Psoas muscle (tissue), 8 donors: ENCODE measurements around the gene MICB. TPM values are rescaled to one million over a fixed set of nuclear protein-coding genes. Genes with fewer than 3 reads are reported as not detected.
"Not testable (repeated sequence)": the region's sequence is repeated elsewhere in the genome, so short reads cannot be mapped to it uniquely, and the experiment has no call there.

Experiments
- ATAC-seq, 4 donors: fragments of 200-7000 bp; cut with Tn5 transposase; one replicate each; pipeline ENCODE4 v1.9.1; 2020; ENCODE audit warnings: moderate library complexity in 3 of 4, mild to moderate bottlenecking in 2 of 4
- DNase-seq, 2 donors: peaks; one replicate each; pipeline ENCODE4 v3.0.0-alpha.2; 2020
- H3K27ac ChIP-seq: fragments of 200-600 bp; one replicate; pipeline ENCODE4 v1.8.0; 2022
- H3K27me3 ChIP-seq, 3 donors: fragments of 200-600 bp in 1 of 3; one replicate each; pipeline versions ENCODE4 v1.6.1 to v1.8.0; 2013 to 2022; ENCODE audit warnings: low read length in 2 of 3, mild to moderate bottlenecking in 2 of 3, moderate library complexity in 1 of 3; ENCODE audit not compliant: insufficient read depth in 3 of 3
- H3K36me3 ChIP-seq, 2 donors: fragments of 200-600 bp in 1 of 2; one replicate each; pipeline versions ENCODE4 v1.6.1 to v1.8.0; 2013 to 2022; ENCODE audit warnings: low read depth in 1 of 2, mild to moderate bottlenecking in 1 of 2, moderate library complexity in 1 of 2; ENCODE audit not compliant: insufficient read depth in 1 of 2
- H3K4me1 ChIP-seq: fragments of 200-600 bp; one replicate; pipeline ENCODE4 v1.8.0; 2022
- H3K4me3 ChIP-seq: fragments of 200-600 bp; one replicate; pipeline ENCODE4 v1.8.0; 2022; ENCODE audit warnings: mild to moderate bottlenecking
- H3K9me3 ChIP-seq: fragments of 200-600 bp; one replicate; pipeline ENCODE4 v1.8.0; 2022
- WGBS, 3 donors: extraction: QIAGEN DNeasy Blood & Tissue Kit; methylation state at CpG; one replicate each; pipeline versions ENCODE4 v1.1.6 to v1.1.7; 2013; 5-methylcytosine and 5-hydroxymethylcytosine counted together
- intact Hi-C, 2 donors: fragments of 100-400 bp; cut with DNase I; formaldehyde crosslinking; loops; one replicate each; pipeline versions ENCODE4 v1.11.0 to v1.14.2; 2022
- polyA plus RNA-seq, 3 donors: library from polyadenylated mRNA; stranded (reverse); fragments of 200-250 nt; gene quantifications; one replicate each; pipeline ENCODE4 v1.2.3, GENCODE V29; 2013
- total RNA-seq, 4 donors: library from RNA; stranded (reverse); fragmentation: NEBNext Ultra II Directional in 2 of 4; extraction: Animal tissue kit (Norgen Biotek cat#: 25700) in 2 of 4; gene quantifications; one replicate each; pipeline versions ENCODE4 v1.2.1 to v1.2.4, GENCODE V29; 2021 to 2023
- TF ChIP-seq, protein P1 (sequence below): fragments of 200-600 bp; IDR thresholded peaks from one replicate; pipeline ENCODE4 v1.8.0; 2022; ENCODE audit warnings: antibody characterized with exemption
- donor health status: healthy with polysubstance abuse.
- donor health status: DM: no; HTN: no; CAD: no; lungs with moderate emphysema.
- donor health status: Bipolar disorder and iron deficiency.
- donor health status: healthy.
- donor health status: DM: yes; HTN: yes; CAD: no.
- donor health status: DM: no; HTN: no; CAD: no.
- donor health status: DM: no; HTN: no; CAD: no.
- donor health status: DM: yes; HTN: yes; CAD: no.

Gene MICB
- total and polyA plus RNA-seq, 7 donors = 0.25 to 1.0 (median 0.65) TPM

DNA sequence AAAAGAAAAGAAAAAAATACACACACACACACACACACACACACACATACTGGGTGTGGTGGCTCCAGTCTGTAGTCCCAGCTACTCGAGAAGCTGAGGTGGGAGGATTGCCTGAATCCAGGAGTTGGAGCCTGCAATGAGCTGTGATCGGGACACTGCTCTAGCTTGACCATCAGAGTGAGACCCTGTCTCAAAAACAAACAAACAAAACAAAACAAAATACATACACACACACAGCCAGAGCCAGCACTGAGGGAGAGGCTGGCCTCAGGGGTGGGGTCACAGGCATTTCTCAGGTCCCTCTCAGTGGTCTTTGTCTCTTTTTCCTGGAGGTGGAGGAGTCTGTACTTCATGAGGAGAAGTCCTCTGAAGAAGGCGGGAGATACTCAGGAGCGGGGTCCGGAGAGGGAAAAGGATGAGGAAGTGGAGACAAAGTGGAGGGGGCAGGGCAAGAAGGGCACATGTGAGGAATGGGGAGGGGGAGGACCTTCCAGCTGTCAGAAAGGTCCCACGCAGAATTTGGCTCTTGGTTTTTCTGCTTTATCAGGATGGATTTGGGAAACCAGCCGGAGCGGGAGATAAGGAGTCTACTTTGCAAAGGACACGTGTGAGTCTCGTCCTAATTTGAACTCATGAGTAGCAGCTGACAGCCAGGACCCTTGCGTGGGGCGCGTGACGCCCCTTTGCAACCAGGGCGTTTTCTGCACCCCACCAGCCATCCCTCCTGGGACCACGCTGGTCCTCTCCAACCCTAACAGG, 7.7 kb upstream of the MICB start:
- intact Hi-C loops = loop anchor here in 1 of 2 donors (5.0 kb wide), 1 partner anchor 107 kb away; no protein-coding TSS in a partner anchor
- DNase-seq = no peak

DNA sequence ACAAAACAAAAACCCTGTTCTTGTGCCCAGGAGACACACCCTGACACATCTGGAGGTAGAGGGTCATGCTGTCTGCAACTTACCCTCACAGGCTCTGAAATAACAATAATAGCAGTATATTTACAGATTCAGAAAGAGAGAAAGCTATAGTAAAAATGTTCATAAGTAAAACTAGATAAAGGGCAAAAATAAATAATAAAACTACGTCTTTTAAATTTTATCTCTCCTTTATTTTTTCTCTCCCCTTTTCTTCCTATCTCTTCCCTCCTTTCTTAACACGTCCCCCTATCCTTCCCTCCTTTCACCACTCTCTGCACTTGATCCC, 4.4 kb upstream of the MICB start:
- not testable (repeated sequence) for DNase-seq, H3K36me3 ChIP-seq, ATAC-seq, H3K27ac ChIP-seq, H3K4me1 ChIP-seq, H3K9me3 ChIP-seq
- Histone ChIP-seq H3K27me3 (peaks cover 0 to 51% (median 6%) of the 10 kb centered on the region in 3 donors), H3K4me3 (peak overlapping the region; percentile 67)
- 3 to 6% (median 5%) methylated on average over 2 of the region's 2 CpGs for WGBS, 3 donors
- intact Hi-C loops = loop anchor here in 1 of 2 donors (5.0 kb wide), 1 partner anchor 104 kb away; no protein-coding TSS in a partner anchor

More for the DNA sequence above, 7.7 kb upstream of the MICB start:
- H3K36me3 ChIP-seq = no peaks in the 10 kb centered on the region
- WGBS, 3 donors = 60 to 68% (median 62%) methylated on average over 14 to 16 of the region's 16 CpGs
- no peak for ATAC-seq
- no peak overlapping the region for H3K4me3 ChIP-seq
- TF ChIP-seq, protein P1, sequence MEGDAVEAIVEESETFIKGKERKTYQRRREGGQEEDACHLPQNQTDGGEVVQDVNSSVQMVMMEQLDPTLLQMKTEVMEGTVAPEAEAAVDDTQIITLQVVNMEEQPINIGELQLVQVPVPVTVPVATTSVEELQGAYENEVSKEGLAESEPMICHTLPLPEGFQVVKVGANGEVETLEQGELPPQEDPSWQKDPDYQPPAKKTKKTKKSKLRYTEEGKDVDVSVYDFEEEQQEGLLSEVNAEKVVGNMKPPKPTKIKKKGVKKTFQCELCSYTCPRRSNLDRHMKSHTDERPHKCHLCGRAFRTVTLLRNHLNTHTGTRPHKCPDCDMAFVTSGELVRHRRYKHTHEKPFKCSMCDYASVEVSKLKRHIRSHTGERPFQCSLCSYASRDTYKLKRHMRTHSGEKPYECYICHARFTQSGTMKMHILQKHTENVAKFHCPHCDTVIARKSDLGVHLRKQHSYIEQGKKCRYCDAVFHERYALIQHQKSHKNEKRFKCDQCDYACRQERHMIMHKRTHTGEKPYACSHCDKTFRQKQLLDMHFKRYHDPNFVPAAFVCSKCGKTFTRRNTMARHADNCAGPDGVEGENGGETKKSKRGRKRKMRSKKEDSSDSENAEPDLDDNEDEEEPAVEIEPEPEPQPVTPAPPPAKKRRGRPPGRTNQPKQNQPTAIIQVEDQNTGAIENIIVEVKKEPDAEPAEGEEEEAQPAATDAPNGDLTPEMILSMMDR = no peak
- H3K4me1 ChIP-seq = peaks cover 2% of the 10 kb centered on the region
- H3K27me3 ChIP-seq = peaks cover 0 to 42% (median 0%) of the 10 kb centered on the region in 3 donors
- H3K27ac ChIP-seq = no peak overlapping the region
- no peaks in the 10 kb centered on the region for H3K9me3 ChIP-seq

DNA sequence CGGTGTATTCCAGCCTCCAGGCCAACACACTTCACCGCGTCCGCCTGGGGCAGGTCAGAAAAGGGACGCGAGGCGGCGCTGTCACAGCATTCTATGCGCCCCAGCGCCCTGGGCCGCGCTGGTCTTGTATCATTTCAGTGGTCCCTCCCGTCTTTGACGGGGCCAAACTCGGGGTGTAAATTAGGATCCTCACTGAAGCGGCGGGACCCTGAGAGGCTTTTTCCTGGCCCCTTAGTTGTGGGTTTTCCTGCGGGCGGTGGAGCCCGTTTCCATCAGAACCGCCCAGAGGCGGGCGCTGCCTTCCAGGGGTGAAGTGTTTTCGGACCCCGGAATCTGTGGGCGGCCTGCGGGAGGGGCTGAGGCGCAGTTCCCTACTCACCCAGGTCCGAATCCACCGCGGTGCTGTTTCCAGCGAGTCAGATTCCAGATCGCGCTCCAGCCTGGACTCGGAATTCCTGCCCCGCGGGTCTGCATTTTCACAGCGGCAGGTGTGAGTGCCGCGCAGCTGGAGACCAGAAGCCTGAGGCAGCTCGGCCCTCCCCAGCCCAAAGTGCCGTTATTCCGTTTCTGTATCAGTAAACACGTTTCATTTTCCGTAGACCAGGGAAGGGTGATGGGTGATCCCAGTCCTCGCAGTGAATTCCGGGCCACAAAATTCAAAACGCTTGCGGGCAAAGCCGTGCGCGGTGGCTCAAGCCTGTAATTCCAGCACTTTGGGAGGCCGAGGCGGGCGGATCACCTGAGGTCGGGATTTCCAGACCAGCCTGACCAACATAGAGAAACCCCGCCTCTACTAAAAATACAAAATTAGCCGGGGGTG, 3.9 kb upstream of the MICB start:
- no peak overlapping the region for H3K27ac ChIP-seq
- DNase-seq = peak; percentile 80 to 85
- no peaks in the 10 kb centered on the region for H3K36me3 ChIP-seq
- peak; percentile 77 to 88 (median 86) for ATAC-seq
- intact Hi-C loops = loop anchor here in 1 of 2 donors (5.0 kb wide), 1 partner anchor 103 kb away; no protein-coding TSS in a partner anchor
- peaks cover 0 to 51% (median 8%) of the 10 kb centered on the region in 3 donors for H3K27me3 ChIP-seq
- peak overlapping the region; percentile 67 for H3K4me3 ChIP-seq
- TF ChIP-seq, protein P1 = peak; percentile 64
- peaks cover 2% of the 10 kb centered on the region for H3K4me1 ChIP-seq
- no peaks in the 10 kb centered on the region for H3K9me3 ChIP-seq
- 0 to 1% (median 1%) methylated on average over 56 to 58 of the region's 58 CpGs for WGBS, 3 donors

DNA sequence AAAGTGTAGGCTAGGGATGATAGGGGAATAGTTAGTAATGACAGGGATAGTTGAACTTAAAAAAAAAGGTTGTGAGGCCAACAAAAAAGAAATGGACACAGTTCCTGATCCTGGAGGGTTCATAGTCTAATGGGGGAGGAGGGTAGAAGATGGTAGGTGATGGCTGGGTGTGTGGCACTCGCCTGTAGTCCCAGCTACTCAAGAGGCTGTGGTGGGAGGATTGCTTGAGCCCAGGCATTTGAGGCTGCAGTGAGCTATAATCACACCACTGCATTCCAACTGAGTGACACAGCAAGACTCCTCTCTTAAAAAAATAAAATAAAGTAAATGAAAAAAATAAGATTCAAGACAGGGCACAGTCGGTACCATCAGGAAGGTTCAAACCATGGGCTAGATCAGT, 2.4 kb upstream of the MICB start:
- Histone ChIP-seq H3K4me1 (peaks cover 2% of the 10 kb centered on the region), H3K4me3 (peak overlapping the region; percentile 67), H3K27me3 (peaks cover 0 to 46% (median 8%) of the 10 kb centered on the region in 3 donors), H3K27ac (no peak overlapping the region), H3K9me3 (no peaks in the 10 kb centered on the region), H3K36me3 (no peaks in the 10 kb centered on the region)
- DNase-seq (no peak), ATAC-seq (no peak)
- TF ChIP-seq, protein P1 = no peak
- intact Hi-C loops = loop anchor here in 1 of 2 donors (5.0 kb wide), 1 partner anchor 47 kb away; the partner anchor contains the start of gene DDX39B
- WGBS, 3 donors = 72 to 81% (median 79%) methylated on average over 2 of the region's 2 CpGs

DNA sequence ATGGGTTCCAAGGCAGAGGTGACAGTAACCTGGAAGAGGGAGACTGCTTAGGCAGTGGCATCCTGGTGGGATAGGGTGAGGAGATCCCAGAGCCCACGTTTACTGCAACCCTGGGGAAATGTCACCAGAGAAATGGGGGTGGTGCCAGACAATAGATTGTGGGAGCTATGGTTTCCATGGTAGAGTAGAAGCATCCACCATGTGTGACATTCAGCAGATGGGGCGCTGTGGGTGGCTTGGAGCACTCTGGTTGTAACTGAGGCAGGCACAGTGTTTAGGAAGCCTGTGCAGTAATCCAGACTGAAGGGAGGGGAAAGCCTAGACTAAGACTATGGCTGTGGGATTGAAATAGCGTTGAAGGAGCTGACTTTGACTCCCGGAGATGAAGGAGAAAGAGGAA, 1.1 kb upstream of the MICB start:
- 33 to 63% (median 60%) methylated on average over 4 of the region's 4 CpGs for WGBS, 3 donors

More for the DNA sequence above, 1.1 kb upstream of the MICB start:
- H3K9me3 ChIP-seq, H3K27ac ChIP-seq, H3K4me1 ChIP-seq, DNase-seq, ATAC-seq, H3K4me3 ChIP-seq, H3K36me3 ChIP-seq: not testable (repeated sequence)
- peaks cover 0 to 50% (median 8%) of the 10 kb centered on the region in 3 donors for H3K27me3 ChIP-seq
- intact Hi-C loops = loop anchor here in 1 of 2 donors (5.0 kb wide), 1 partner anchor 45 kb away; the partner anchor contains the start of gene DDX39B
